GM18526 (cell line): ENCODE results near the gene PNMA8A.

ENCODE experiments used
- POLR2A ChIP-seq: IDR thresholded peaks from 3 replicates; pipeline ENCODE4 v1.6.1; 2011; ENCODE audit not compliant: insufficient read length; ENCODE audit errors: extremely low read depth

Gene PNMA8A

DNA sequence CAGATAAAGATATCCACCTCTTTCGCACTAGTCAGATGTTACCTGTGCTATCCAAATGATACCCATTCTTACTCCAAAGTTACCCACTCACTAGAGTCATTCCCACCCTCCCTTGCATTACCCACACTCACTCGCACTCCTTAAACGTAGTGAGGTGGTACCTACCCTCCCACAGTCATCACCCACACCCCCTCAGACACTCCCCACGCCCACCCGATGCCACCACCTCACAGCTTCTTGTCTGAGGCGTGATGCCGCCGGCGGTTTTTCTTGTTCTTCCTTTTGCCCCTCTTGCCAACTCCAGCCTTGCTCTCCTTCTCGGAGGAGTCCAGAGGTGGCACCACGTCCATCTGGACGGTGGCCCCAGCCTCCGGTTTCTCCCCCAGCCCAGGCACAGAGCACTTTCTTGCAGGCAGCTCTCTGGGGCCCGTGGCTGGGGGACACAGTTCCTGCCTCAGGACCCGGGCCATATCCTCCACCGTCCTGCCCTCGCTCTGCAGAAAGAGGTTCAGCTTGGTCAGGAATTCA, 43.8 kb downstream of the PNMA8A start:
- no peak for TF ChIP-seq POLR2A

GRCh38 chr19:46426506-46427162, 44.7 kb downstream of the PNMA8A start:
- no peak for TF ChIP-seq POLR2A

- TF ChIP-seq POLR2A: no peak
Measured at GRCh38 chr19:46426035-46426505, 45.3 kb downstream of the PNMA8A start.

- no peak for TF ChIP-seq POLR2A
Measured at GRCh38 chr19:46423188-46423587, 48.2 kb downstream of the PNMA8A start.

GRCh38 chr19:46422344-46422743, 49.0 kb downstream of the PNMA8A start:
- no peak for TF ChIP-seq POLR2A

- no peak for TF ChIP-seq POLR2A
Measured at GRCh38 chr19:46420056-46420455, 51.3 kb downstream of the PNMA8A start.
